WTC11 (cell line): ENCODE results near the gene COX6B2. TPM values are rescaled to one million over a fixed set of nuclear protein-coding genes. Genes with fewer than 3 reads are reported as not detected.

Experiments
- ATAC-seq: fragments of 200-7000 bp; cut with Tn5 transposase; 2 replicates; pipeline ENCODE4 v1.10.0; 2021; ENCODE audit warnings: mild to moderate bottlenecking, moderate library complexity
- CTCF ChIA-PET: fragments of 300-600 bp; sonication (Branson Sonifier 250); formaldehyde crosslinking; loops from one replicate; lab custom pipeline; 2021; ENCODE audit warnings: antibody characterized with exemption; lab: Charles Lee
- POLR2A ChIA-PET: fragments of 350-600 bp; sonication (Branson Sonifier 250); formaldehyde crosslinking; loops from one replicate; lab custom pipeline; 2021; ENCODE audit warnings: antibody characterized with exemption; lab: Charles Lee
- DNase-seq: peaks from one replicate; pipeline ENCODE4 v3.0.0; 2021; ENCODE audit warnings: low spot score
- H3K27ac Mint-ChIP-seq: 2 replicates; pipeline ENCODE4 v1.8.0; 2021; ENCODE audit warnings: mixed read lengths
- H3K27me3 Mint-ChIP-seq: 2 replicates; pipeline ENCODE4 v1.8.0; 2021; ENCODE audit warnings: low read depth, mild to moderate bottlenecking, moderate library complexity, mixed read lengths
- H3K36me3 Mint-ChIP-seq: 2 replicates; pipeline ENCODE4 v1.8.0; 2021; ENCODE audit warnings: mixed read lengths
- H3K4me1 Mint-ChIP-seq: 2 replicates; pipeline ENCODE4 v1.8.0; 2022; ENCODE audit warnings: mixed read lengths
- H3K4me3 Mint-ChIP-seq: 2 replicates; pipeline ENCODE4 v1.8.0; 2021; ENCODE audit warnings: mild to moderate bottlenecking, moderate library complexity, mixed read lengths
- H3K9me3 Mint-ChIP-seq: 2 replicates; pipeline ENCODE4 v1.8.0; 2021; ENCODE audit warnings: mixed read lengths
- ATF3 ChIP-seq: sonication (generic); formaldehyde crosslinking; conservative IDR thresholded peaks from 2 replicates; pipeline ENCODE4 v1.8.1; 2022; ENCODE audit warnings: mild to moderate bottlenecking, missing genetic modification reagents
- EMX1 ChIP-seq: fragments of 250-450 bp; sonication (Bioruptor Pico); IDR thresholded peaks from 2 replicates; pipeline ENCODE4 v1.8.0; 2021; ENCODE audit warnings: mild to moderate bottlenecking
- FOXP1 ChIP-seq: sonication (generic); formaldehyde crosslinking; IDR thresholded peaks from 2 replicates; pipeline ENCODE4 v1.8.0; 2022; ENCODE audit warnings: missing genetic modification reagents, mild to moderate bottlenecking, moderate library complexity, borderline replicate concordance
- GABPB1 ChIP-seq: sonication (generic); formaldehyde crosslinking; IDR thresholded peaks from 2 replicates; pipeline ENCODE4 v1.8.1; 2023; ENCODE audit warnings: mild to moderate bottlenecking, missing genetic modification reagents
- IRF2 ChIP-seq: sonication (generic); formaldehyde crosslinking; IDR thresholded peaks from 2 replicates; pipeline ENCODE4 v1.8.0; 2022; ENCODE audit warnings: low read depth, missing genetic modification reagents, borderline replicate concordance
- JUN ChIP-seq: sonication (generic); formaldehyde crosslinking; IDR thresholded peaks from 2 replicates; pipeline ENCODE4 v1.8.0; 2023; ENCODE audit warnings: mild to moderate bottlenecking, missing genetic modification reagents
- MLX ChIP-seq: sonication (generic); formaldehyde crosslinking; IDR thresholded peaks from 2 replicates; pipeline ENCODE4 v1.8.1; 2023; ENCODE audit warnings: mild to moderate bottlenecking, missing genetic modification reagents, moderate library complexity
- MXD4 ChIP-seq: fragments of 250-450 bp; sonication (Bioruptor Pico); IDR thresholded peaks from 2 replicates; pipeline ENCODE4 v1.8.0; 2021; ENCODE audit warnings: mild to moderate bottlenecking, moderate library complexity, borderline replicate concordance
- MYBL2 ChIP-seq: sonication (generic); formaldehyde crosslinking; IDR thresholded peaks from 2 replicates; pipeline ENCODE4 v1.8.1; 2023; ENCODE audit warnings: mild to moderate bottlenecking, moderate library complexity, missing genetic modification reagents
- PRDM15 ChIP-seq: sonication (generic); formaldehyde crosslinking; IDR thresholded peaks from 2 replicates; pipeline ENCODE4 v1.8.0; 2022; ENCODE audit warnings: missing genetic modification reagents
- RELA ChIP-seq: sonication (generic); formaldehyde crosslinking; IDR thresholded peaks from 2 replicates; pipeline ENCODE4 v1.8.1; 2022; ENCODE audit warnings: missing genetic modification reagents, mild to moderate bottlenecking, borderline replicate concordance
- USF1 ChIP-seq: sonication (generic); formaldehyde crosslinking; IDR thresholded peaks from 2 replicates; pipeline ENCODE4 v1.8.0; 2022; ENCODE audit warnings: mild to moderate bottlenecking, missing genetic modification reagents
- ZMAT4 ChIP-seq: fragments of 250-450 bp; sonication (Bioruptor Pico); IDR thresholded peaks from 2 replicates; pipeline ENCODE4 v1.9.0; 2021; ENCODE audit warnings: mild to moderate bottlenecking
- ZNF232 ChIP-seq: sonication (generic); formaldehyde crosslinking; IDR thresholded peaks from 2 replicates; pipeline ENCODE4 v1.8.0; 2022; ENCODE audit warnings: mild to moderate bottlenecking, missing genetic modification reagents
- ZNF416 ChIP-seq: fragments of 250-450 bp; sonication (Bioruptor Pico); IDR thresholded peaks from 2 replicates; pipeline ENCODE4 v1.9.0; 2021; ENCODE audit warnings: mild to moderate bottlenecking, inconsistent platforms
- ZNF512 ChIP-seq: sonication (generic); formaldehyde crosslinking; IDR thresholded peaks from 2 replicates; pipeline ENCODE4 v1.8.1; 2022; ENCODE audit warnings: missing genetic modification reagents, borderline replicate concordance
- total RNA-seq: library from RNA; stranded (reverse); gene quantifications from 3 replicates; pipeline ENCODE4 v1.2.3, GENCODE V29; 2021
- TF ChIP-seq, protein P1 (sequence below): sonication (generic); formaldehyde crosslinking; conservative IDR thresholded peaks from 2 replicates; pipeline ENCODE4 v1.8.1; 2023; ENCODE audit warnings: mild to moderate bottlenecking, low read depth, missing genetic modification reagents, moderate library complexity
- TF ChIP-seq, protein P2 (sequence below): sonication (generic); formaldehyde crosslinking; IDR thresholded peaks from 2 replicates; pipeline ENCODE4 v1.8.0; 2022; ENCODE audit warnings: mild to moderate bottlenecking, missing genetic modification reagents

COX6B2 gene
- total RNA-seq, 1 experiment from 2014 or later = 4.3 TPM

DNA sequence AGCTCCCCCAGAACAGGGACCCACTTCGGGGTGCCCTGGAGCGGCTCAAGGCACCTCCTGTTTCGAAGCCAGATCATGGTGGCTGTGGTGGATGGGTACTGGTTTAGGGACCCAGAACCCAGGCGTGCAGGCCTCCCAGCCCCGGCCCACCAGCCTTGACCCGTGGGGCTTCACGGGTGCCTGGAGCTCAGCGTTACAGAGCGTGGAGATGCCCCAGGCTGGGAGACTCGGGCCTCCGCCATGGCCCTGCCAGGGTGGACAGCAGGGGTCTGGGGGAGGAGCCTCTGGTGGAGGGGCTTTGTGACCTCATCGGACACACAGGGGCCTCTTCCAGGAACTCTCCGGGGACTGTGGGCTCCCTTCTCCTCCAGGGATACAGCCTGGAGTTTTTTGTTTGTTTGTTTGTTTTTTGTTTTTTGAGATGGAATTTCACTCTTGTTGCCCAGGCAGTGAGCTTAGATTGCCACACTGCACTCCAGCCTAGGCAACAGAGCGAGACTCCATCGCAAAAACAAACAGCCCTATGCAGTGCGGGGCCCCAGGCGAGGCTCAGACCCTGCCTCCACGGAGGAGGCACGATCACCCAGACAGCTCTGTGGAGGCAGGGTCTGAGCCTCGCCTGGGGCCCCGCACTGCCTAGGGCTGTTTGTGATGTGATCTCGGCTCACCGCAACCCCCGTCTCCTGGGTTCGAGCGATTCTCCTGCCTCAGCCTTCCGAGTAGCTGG is 8.6 kb upstream of the COX6B2 start, which contains the start of gene GARIN5B (continued):
- no peak for TF ChIP-seq MLX (CRISPR knock-in tag)
- TF ChIP-seq ZNF232 = no peak
- TF ChIP-seq ZMAT4 (CRISPR knock-in tag) = no peak
- no peak for TF ChIP-seq EMX1 (CRISPR knock-in tag)

GRCh38 chr19:55362174-55362989 is 7.9 kb upstream of the COX6B2 start:
- TF ChIP-seq JUN (CRISPR knock-in tag) = no peak
- TF ChIP-seq MXD4 (CRISPR knock-in tag) = no peak
- TF ChIP-seq IRF2 (CRISPR knock-in tag) = no peak
- no peak for TF ChIP-seq RELA (CRISPR knock-in tag)
- no peak for TF ChIP-seq FOXP1 (CRISPR knock-in tag)
- TF ChIP-seq, protein P1, sequence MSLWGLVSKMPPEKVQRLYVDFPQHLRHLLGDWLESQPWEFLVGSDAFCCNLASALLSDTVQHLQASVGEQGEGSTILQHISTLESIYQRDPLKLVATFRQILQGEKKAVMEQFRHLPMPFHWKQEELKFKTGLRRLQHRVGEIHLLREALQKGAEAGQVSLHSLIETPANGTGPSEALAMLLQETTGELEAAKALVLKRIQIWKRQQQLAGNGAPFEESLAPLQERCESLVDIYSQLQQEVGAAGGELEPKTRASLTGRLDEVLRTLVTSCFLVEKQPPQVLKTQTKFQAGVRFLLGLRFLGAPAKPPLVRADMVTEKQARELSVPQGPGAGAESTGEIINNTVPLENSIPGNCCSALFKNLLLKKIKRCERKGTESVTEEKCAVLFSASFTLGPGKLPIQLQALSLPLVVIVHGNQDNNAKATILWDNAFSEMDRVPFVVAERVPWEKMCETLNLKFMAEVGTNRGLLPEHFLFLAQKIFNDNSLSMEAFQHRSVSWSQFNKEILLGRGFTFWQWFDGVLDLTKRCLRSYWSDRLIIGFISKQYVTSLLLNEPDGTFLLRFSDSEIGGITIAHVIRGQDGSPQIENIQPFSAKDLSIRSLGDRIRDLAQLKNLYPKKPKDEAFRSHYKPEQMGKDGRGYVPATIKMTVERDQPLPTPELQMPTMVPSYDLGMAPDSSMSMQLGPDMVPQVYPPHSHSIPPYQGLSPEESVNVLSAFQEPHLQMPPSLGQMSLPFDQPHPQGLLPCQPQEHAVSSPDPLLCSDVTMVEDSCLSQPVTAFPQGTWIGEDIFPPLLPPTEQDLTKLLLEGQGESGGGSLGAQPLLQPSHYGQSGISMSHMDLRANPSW (CRISPR knock-in tag) = no peak
- no peak for TF ChIP-seq ZNF512 (CRISPR knock-in tag)
- TF ChIP-seq ZNF416 (CRISPR knock-in tag) = no peak
- TF ChIP-seq, protein P2, sequence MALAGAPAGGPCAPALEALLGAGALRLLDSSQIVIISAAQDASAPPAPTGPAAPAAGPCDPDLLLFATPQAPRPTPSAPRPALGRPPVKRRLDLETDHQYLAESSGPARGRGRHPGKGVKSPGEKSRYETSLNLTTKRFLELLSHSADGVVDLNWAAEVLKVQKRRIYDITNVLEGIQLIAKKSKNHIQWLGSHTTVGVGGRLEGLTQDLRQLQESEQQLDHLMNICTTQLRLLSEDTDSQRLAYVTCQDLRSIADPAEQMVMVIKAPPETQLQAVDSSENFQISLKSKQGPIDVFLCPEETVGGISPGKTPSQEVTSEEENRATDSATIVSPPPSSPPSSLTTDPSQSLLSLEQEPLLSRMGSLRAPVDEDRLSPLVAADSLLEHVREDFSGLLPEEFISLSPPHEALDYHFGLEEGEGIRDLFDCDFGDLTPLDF (CRISPR knock-in tag) = no peak
- no peak for TF ChIP-seq PRDM15 (CRISPR knock-in tag)
- TF ChIP-seq GABPB1 (CRISPR knock-in tag) = no peak
- TF ChIP-seq ATF3 = no peak
- TF ChIP-seq MYBL2 (CRISPR knock-in tag) = no peak
- TF ChIP-seq USF1 = no peak
- Mint-ChIP-seq H3K9me3 (no peaks in the 10 kb centered on the region), H3K4me1 (peaks cover 3% of the 10 kb centered on the region; the same call in 1 of the 2 replicates), H3K27ac (no peak overlapping the region), H3K36me3 (no peaks in the 10 kb centered on the region), H3K27me3 (peaks cover 58% of the 10 kb centered on the region), H3K4me3 (no peak overlapping the region)
- no peak for ATAC-seq
- POLR2A ChIA-PET = no interaction called here
- CTCF ChIA-PET = interaction anchor here (1.1 to 1.5 kb wide), 2 partner anchors 22 to 23 kb away, joined by 3 to 4 read pairs; partner anchors contain the start of genes KMT5C and TMEM238
- DNase-seq = no peak
